CD4-positive, alpha-beta T cell treated with Interleukin-6 at 100 ng/mL for 8 hours (primary cell): Measurements from ENCODE around the gene NBL1.

ENCODE experiments used
- DNase-seq: peaks from one replicate; pipeline ENCODE4 v3.0.0-alpha.2; 2020; ENCODE audit warnings: mixed read lengths, low spot score

NBL1 gene

DNA sequence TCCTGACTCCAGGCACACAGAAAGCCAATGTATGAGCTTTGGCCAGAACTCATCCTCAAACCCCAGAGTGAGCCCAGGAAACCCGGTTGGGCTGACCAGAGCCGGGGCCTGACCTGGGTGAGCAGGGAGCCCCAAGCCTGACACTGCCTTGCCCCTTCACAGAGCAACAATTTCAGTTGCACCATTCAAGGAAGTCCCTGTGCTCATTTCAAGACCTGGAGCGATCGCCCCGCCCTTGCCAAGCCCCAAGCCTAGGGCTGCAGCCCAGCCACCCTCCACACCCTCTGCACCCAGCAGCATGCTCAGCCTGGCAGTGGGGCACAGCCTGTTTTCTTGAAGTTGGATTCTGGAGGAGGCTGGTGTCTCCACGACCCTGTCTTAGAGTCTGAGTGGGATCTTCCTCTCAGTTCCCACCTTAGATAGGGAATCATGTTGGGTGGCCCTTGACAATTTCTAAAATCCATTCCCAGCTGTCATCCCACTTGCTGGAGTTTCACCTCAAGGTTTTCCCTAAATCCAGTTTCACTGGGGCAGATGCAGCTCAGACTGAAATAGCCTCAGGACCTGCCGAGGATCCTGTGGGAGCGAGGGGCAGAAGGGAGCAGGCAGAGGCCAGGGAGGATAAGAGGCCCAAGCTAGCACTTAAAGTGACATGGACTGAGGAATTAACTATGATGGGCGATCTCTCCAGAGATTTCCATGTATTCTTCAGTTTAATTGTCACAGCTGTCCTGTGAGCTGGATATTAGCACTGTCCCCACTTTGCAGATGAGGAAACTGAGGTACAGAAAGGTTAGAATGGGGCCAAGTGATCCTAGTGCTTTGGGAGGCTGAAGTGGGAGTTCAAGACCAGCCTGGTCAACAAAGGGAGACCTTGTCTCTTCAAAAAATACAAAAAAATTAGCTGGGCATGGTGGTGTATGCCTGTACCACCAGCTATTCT lies 2.5 kb downstream of the NBL1 start:
- DNase-seq, result peak; percentile 7

DNA sequence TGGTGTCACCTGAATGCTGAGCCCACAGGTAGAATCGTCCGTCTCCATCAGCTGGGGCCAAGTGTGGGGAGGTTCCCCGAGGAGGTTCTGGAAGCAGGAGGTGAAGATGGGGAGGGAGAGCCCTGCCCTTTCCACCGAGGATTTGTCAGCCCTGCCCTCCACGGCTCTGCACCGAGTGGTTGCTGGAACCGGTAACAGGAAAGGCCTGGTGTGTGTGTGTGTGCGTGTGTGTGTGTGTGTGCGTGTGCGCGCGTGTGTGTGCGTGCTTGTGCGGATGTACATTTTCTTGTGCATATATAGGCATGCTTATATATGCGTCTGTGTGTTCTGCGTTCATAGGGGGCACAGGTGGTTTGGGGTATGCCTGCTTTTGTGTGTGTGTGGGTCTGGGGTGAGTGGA lies 3.5 kb downstream of the NBL1 start:
- DNase-seq, result peak; percentile 30

DNA sequence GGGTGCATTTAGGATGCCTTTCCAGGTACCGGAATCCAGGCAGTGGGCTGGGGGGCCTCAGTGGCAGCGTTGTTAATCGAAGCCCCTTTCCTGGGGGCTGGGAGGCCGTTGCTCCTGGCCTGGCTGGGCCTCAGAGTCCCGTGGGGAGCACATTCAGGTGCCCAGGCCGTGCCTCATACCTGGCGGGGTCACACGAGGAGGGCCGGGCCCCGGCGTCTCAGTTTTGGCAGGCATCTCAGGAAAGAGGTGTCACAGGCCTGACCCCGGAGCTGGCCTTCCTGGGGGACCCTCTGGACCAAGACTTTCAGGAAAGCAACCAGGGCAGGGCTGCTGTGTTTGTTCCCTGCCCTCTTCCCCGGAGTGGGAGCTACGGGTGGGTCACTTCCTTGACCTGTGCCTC lies 4.1 kb downstream of the NBL1 start:
- DNase-seq, result no peak

DNA sequence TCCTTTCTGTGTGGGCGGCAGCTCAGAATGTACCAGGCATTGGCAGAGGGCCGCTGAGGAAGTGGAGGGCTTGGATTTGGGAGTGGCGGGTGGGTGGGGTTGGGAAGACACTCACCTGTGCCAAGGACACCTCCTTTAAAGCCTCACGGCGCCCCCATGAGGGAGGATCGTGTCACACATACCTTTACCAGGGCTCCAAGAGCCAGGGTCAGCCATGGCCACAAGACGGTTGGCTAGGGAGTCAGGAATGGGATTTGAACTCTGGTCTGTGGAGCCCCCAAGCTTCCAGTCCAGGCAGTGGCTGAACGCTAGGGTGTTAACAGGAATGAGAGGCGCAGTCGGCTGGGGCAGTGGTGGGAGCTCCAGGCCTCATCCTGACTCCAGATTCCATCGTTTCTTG lies 4.6 kb downstream of the NBL1 start:
- DNase-seq, result no peak

DNA sequence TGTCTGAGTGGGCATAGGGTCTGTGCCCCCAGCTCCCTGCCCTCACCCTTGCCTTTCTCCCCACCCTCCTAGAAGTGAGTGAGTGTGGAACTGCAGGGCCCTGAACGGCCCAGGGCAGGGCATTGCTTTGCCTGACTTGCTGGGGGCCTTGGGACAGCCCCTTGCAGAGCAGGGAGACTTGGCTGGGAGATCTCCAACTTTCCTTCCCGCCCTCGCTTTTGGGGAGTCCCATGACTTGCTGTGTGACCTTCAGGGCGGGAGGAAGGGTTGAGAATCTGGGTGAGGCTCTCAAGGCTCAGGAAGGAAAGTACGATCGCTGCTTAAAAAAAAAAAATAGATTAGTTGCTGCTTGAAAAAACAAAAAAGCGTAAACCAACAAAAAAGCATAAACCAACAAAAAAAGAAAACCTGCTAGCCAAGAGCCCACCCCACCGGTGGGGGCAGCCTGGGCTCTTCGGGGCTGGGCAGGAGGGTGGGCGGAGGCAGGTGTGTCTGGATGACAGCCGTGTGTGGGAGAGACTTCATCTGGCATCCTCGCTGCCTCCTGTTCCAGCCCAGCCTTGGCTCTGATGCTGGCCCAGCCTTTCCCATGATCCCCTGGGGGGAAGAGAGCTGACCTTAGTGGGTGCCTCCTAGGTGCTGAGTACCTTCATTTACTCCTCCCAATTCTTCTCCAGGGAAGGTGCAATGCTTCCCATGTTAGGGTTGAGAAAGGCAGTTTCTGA lies 6.5 kb downstream of the NBL1 start:
- DNase-seq, result no peak

DNA sequence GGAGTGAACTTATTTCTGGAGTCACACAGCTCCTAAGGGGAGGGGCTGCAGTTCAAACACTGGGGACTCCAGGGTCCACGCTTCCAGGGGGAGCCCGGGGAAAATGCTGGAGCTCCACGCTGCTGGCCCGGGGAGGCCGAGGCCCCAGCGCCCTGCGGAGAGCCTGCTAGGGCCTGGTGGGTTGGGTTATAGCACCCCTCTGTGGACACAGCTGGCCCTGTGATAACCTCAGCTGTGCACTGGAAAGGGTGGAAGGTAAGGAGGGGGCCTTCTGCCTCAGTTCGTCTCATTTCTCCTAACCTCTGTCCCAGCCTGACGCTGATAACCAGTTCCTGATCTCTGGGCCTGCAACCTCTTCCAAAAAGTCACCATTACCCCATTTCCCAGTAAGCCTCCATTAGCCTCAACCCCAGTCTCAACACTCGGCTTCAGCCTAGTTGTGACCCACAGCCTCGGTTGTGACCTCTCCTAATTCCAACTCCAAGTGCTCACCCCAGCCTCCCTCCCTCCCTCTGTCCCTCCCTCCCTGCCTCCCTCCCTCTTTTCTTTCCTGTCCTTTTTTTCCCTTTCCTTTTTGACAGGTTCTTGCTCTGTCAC lies 7.1 kb downstream of the NBL1 start:
- peak; percentile 55 for DNase-seq

DNA sequence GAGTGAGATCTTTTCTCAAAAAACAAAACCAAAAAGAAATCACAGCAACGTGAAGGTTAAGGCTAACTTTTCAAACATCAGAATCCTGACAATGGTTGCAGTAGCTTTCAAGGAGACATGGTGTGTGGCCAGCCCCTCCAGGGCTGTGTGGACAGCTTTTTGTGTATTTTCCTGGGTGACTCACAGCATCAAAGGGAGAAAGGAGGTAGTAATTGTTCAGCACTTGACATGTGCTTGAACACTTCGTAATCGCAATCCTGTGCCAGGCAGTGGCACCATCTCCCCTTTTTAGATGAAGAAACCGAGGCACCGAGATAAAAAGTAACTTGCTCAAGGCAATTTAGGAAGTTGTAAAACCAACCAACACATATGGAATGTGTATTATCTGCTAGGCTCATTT lies 10.3 kb downstream of the NBL1 start:
- no peak for DNase-seq

DNA sequence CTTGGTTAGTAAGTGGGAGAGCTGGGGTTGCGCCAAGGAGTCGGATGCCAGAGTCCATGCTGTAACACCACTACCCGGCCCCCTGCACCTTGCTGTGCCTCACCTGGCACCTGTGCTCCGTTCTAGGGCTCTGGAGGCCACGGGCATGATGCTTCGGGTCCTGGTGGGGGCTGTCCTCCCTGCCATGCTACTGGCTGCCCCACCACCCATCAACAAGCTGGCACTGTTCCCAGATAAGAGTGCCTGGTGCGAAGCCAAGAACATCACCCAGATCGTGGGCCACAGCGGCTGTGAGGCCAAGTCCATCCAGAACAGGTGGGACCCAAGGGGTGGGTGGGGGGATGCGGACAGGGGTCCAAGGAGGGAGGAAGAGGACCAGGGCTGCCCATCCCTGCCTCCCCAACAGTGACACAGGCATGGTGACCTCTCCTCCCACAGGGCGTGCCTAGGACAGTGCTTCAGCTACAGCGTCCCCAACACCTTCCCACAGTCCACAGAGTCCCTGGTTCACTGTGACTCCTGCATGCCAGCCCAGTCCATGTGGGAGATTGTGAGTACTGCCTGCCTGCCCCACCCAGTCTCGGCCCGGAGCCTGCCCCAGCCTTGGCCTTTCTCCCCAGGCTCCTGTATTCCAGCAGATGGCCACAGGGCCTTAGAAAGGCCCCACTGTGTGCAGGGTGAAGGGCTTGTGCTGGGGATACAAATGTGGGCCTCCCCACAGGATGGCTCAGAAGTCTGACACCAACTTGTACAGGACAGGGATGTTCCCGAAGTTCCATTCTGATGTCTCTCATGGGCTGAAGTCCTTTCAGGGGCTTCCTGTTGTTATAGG lies 11.0 kb downstream of the NBL1 start:
- DNase-seq, result no peak

DNA sequence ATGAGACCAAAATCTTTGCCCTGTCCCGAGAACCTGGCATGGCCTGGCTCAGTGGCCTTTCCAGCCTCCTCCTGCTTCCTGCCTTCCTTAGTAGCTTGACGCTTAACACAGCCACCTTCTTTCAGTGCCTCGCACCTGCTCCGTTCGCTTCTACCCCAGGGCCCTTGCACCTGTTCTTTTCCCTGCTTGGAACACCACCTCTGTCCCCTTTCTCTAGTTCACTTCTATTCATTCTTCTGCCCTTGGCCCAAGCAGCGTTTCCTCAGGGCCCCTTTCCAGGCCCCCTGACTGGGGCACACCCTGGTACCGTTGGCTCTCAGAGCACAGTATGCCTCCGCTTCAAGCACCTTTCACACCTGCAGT lies 11.6 kb downstream of the NBL1 start:
- DNase-seq, result no peak

DNA sequence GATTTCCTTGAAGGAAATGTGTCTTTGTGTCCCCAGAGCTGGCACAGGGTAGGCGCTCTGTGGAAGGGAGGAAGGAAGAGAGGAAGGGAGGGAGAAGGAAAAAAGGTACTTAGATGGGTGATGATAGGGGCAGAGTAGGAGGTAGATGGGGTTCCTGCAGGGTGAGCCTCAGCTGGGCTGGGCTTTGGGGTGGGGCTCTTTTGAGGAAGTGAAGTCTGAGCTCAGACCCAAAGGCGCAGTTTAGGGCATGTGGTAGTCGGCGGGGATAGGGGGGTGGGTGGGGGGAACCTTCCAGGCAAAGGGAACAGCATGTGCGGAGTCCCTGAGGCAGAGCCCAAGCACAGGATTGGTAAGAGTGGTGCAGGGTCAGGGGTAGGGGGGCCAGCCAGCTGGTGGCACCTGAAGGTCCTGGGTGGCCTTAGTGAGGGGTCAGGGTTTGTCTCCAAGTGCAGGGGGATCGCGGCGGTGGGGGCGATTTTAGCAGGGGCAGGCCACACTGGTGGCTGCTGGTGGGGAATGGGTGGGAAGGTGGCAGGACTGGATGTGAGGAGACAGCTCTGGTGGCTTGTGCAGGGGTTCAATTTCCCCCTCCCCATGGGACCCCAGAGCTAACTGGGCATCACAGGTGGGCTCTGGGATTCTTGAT lies 12.1 kb downstream of the NBL1 start:
- no peak for DNase-seq

DNA sequence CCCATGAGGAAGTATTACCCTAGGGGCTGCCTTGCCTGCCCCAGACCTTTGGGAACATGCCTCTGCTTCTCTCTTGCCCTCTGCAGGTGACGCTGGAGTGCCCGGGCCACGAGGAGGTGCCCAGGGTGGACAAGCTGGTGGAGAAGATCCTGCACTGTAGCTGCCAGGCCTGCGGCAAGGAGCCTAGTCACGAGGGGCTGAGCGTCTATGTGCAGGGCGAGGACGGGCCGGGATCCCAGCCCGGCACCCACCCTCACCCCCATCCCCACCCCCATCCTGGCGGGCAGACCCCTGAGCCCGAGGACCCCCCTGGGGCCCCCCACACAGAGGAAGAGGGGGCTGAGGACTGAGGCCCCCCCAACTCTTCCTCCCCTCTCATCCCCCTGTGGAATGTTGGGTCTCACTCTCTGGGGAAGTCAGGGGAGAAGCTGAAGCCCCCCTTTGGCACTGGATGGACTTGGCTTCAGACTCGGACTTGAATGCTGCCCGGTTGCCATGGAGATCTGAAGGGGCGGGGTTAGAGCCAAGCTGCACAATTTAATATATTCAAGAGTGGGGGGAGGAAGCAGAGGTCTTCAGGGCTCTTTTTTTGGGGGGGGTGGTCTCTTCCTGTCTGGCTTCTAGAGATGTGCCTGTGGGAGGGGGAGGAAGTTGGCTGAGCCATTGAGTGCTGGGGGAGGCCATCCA lies 12.8 kb downstream of the NBL1 start:
- no peak for DNase-seq

DNA sequence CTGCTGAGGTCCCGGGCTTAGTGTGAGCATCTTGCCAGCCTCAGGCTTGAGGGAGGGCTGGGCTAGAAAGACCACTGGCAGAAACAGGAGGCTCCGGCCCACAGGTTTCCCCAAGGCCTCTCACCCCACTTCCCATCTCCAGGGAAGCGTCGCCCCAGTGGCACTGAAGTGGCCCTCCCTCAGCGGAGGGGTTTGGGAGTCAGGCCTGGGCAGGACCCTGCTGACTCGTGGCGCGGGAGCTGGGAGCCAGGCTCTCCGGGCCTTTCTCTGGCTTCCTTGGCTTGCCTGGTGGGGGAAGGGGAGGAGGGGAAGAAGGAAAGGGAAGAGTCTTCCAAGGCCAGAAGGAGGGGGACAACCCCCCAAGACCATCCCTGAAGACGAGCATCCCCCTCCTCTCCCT lies 13.4 kb downstream of the NBL1 start:
- no peak for DNase-seq

DNA sequence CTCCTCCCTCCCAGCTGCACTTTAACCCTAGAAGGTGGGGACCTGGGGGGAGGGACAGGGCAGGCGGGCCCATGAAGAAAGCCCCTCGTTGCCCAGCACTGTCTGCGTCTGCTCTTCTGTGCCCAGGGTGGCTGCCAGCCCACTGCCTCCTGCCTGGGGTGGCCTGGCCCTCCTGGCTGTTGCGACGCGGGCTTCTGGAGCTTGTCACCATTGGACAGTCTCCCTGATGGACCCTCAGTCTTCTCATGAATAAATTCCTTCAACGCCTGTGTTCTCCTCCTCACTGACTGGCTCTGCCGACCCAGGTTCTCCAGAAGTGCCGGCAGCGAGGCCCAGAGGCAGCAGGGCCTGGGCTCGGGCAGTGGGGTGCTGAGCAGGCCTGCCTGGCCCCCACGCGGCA lies 14.1 kb downstream of the NBL1 start:
- DNase-seq, result no peak

DNA sequence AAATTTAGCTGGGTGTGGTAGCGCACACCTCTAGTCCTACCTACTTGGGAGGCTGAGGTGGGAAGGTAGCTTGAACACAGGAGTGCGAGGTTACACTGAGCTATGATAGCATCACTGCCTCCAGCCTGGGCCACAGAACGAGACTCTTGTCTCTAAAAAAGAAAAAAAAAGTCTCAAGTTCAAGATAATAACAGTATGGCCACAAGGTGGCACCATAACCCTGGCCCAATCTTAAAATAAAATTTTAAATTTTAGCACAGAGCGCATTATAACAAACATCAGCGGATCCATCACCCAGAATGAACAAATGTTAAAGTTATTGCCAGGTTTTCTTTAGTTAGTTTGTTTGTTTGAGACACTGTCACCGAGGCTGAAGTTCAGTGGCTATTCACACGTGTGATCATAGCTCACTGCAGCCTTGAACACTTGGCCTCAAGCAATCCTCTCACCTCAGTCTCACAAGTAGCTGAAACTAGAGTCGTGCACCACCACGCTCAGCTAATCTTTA lies 17.7 kb downstream of the NBL1 start:
- DNase-seq, result peak; percentile 44

DNA sequence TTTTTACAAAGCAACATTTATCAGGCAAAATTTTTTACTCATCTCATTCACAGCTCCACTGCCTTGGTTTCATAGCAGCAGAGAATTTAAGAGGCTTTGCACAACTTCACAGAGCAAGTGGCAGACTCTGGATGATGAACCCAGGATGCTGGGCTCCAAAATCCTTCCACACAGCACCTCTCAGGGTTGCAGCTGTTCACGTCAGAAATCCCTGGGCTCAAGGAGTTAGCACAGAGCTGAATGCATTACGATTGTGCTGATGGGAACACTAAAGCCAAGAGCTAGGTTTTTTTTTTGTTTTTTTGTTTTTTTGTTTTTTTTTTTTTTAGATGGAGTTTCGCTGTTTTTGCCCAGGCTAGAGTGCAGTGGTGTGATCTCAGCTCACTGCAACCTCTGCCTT lies 18.2 kb downstream of the NBL1 start:
- DNase-seq, result no peak

DNA sequence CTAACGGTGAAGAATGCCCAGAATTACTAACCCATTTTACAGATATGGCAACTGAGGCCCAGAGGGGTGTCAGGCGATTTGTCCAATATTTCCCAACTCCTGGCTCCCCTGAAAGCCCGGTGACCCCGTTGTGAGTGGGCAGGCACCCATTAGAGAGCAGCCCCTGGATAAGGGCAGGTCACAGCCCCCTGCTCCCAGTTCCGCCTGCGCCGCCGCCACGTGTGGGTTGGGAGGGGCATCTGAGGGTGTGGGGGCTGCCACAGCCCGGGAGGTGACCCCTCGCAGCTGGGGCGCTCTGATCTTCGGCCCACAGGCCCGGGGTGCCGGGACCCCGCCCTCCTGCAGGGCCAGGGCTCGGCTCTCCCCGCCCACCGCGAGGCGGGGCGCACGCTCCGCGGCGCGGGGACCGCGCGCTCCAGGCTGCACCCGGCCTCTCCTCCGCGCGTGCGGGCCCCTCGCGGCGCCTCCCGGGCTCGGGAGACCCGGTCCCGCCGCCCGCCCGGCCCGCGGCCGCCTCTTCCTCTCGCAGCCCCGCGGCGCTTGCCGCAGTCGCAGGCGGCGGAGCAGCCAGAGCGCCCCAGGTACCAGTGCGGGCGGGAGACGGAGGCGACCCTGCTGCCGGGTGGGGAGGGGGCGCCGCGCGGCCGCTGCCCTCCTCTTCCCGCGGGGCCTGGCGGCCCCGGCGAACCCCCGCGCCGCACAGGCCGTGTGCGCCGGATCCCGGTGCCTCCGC lies 20.5 kb downstream of the NBL1 start, which contains the start of gene HTR6:
TSS of gene HTR6 (plus strand) at position 423 of the 733 bp plus-strand sequence. CDS start 879 bp downstream, outside the sequence.
- peak; percentile 4 for DNase-seq

DNA sequence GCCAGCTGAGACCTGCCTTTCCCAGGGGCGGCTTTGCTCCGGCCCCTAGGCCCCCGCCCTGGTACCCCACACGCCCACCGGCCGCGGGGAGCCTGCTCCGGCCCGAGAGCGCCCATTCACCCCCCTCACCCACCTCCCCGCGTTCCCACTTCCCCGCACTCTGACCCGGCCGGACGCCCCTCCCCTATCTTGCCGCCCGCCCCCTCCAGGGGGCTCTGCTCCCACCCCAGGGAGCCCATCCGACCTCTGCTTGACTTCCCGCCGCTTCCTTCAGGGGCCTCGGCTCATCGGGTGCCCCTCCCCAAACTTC lies 21.0 kb downstream of the NBL1 start:
- DNase-seq, result no peak

DNA sequence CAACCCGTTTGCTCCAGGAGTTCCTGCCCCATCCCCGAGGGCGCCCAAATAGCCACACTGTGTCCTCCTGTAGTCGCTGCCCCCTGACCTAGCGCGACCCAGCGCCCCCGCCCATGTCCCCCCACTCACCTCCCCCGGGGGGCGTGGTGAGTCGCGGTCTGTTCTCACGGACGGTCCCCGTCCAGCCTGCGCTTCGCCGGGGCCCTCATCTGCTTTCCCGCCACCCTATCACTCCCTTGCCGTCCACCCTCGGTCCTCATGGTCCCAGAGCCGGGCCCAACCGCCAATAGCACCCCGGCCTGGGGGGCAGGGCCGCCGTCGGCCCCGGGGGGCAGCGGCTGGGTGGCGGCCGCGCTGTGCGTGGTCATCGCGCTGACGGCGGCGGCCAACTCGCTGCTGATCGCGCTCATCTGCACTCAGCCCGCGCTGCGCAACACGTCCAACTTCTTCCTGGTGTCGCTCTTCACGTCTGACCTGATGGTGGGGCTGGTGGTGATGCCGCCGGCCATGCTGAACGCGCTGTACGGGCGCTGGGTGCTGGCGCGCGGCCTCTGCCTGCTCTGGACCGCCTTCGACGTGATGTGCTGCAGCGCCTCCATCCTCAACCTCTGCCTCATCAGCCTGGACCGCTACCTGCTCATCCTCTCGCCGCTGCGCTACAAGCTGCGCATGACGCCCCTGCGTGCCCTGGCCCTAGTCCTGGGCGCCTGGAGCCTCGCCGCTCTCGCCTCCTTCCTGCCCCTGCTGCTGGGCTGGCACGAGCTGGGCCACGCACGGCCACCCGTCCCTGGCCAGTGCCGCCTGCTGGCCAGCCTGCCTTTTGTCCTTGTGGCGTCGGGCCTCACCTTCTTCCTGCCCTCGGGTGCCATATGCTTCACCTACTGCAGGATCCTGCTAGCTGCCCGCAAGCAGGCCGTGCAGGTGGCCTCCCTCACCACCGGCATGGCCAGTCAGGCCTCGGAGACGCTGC lies 21.7 kb downstream of the NBL1 start:
- DNase-seq, result no peak

DNA sequence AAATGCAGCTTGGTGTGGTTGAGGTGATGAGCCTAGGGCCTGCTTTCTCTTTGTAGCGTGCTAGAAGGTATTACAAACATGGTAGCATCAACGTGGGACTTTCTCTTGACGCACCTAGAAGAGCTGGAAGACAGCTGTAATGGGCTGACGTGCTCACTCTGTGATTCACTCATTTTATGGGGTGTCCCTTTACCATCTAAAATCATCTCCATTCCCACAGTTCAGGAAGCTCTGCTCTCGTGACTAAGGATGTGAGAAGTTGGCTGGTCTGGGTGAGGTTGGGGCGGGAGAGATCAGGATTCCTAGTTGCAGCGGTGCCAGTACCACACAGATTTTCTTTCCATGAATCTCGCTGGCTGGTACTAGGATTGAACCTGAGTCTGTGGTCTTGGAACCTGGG lies 24.8 kb downstream of the NBL1 start:
- DNase-seq, result no peak
